Measurements from ENCODE around the gene DICER1.

The DICER1 gene

DNA sequence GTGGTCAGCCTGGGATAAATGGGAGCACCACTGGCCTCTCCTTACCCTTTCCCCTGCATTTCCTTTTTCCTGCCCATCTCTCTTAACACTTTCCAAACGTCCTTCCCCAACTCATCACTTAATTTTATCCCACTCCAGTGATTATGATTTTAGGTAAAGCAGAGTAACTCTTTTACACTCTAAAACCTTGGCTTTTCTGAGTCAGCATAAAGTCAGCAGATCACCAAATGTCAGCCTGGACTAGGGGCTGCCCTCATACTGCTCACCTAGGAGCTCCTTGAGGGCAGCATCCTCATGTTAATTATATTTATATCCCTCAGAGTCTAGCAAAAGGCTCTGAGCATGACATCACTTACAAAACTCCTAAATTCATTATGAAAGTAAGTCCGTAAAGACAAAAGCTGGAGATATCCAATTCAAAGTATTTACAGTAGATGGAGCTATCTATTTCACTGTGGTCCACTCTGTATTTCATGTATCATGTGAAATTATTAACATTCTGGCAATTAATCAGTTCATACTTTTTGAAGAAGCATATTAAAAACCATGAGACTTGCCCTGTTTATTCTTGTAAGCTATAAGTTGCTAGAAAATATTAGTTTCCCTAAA is 17.0 kb upstream of the DICER1 start:
- Histone ChIP-seq H3F3A (ENCODE audit: low read depth) (no peaks in the 10 kb centered on the region), H3K4me2 (ENCODE audit: low read depth, low read length, poor library complexity, severe bottlenecking) (no peak overlapping the region), H2AFZ (ENCODE audit: low read length) (no peak overlapping the region), H3K4me3 (ENCODE audit: low read length, poor library complexity, severe bottlenecking) (no peak overlapping the region), H3K27me3 (ENCODE audit: insufficient read depth, low read length, poor library complexity, severe bottlenecking) (no peaks in the 10 kb centered on the region), H3K36me3 (ENCODE audit: insufficient read depth, low read length) (no peaks in the 10 kb centered on the region), H3K79me2 (ENCODE audit: insufficient read depth, low read length) (no peaks in the 10 kb centered on the region), H3K9ac (ENCODE audit: low read depth, low read length, poor library complexity, severe bottlenecking) (no peak overlapping the region), H3K9me2 (replicated peaks; ENCODE audit: low read depth, low read length) (no peaks in the 10 kb centered on the region), H4K20me1 (ENCODE audit: insufficient read depth, low read length, poor library complexity, severe bottlenecking) (no peaks in the 10 kb centered on the region), H3K9me3 (ENCODE audit: insufficient read depth, low read depth, low read length) (no peaks in the 10 kb centered on the region), H3K4me1 (ENCODE audit: insufficient read depth, low read length, poor library complexity, severe bottlenecking) (no peaks in the 10 kb centered on the region)
- TF ChIP-seq, protein P1, sequence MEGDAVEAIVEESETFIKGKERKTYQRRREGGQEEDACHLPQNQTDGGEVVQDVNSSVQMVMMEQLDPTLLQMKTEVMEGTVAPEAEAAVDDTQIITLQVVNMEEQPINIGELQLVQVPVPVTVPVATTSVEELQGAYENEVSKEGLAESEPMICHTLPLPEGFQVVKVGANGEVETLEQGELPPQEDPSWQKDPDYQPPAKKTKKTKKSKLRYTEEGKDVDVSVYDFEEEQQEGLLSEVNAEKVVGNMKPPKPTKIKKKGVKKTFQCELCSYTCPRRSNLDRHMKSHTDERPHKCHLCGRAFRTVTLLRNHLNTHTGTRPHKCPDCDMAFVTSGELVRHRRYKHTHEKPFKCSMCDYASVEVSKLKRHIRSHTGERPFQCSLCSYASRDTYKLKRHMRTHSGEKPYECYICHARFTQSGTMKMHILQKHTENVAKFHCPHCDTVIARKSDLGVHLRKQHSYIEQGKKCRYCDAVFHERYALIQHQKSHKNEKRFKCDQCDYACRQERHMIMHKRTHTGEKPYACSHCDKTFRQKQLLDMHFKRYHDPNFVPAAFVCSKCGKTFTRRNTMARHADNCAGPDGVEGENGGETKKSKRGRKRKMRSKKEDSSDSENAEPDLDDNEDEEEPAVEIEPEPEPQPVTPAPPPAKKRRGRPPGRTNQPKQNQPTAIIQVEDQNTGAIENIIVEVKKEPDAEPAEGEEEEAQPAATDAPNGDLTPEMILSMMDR (conservative IDR thresholded peaks at IDR 0.05; ENCODE audit: low read length), result peak; percentile 33
- TF ChIP-seq EZH2phosphoT487 (IDR thresholded peaks at IDR 0.05; ENCODE audit: borderline replicate concordance), result no peak

DNA sequence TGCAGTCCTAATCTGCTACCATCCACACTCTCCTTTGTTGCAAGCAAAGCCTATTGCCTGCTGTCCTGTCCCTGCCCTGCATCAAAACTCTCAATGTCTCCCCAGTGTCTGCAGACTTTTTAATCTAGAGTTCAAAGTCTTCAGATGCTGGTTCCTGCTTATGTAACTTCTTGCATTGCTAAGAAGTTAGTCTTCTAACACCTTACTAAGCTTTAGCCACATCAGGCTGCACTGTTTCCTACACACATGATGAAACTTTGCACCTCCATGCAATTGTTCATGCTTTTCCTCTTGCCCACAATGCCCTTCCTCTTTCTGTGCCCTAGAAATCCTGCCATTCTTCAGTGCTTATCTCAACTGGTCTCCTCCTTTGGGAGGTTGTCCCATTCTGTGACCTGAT is 16.2 kb upstream of the DICER1 start:
- Histone ChIP-seq H3K9me2 (replicated peaks; ENCODE audit: low read depth, low read length) (no peaks in the 10 kb centered on the region), H3K4me1 (ENCODE audit: insufficient read depth, low read length, poor library complexity, severe bottlenecking) (no peaks in the 10 kb centered on the region), H3K9ac (ENCODE audit: low read depth, low read length, poor library complexity, severe bottlenecking) (no peak overlapping the region), H3K4me3 (ENCODE audit: low read length, poor library complexity, severe bottlenecking) (no peak overlapping the region), H3F3A (ENCODE audit: low read depth) (no peaks in the 10 kb centered on the region), H3K9me3 (ENCODE audit: insufficient read depth, low read depth, low read length) (no peaks in the 10 kb centered on the region), H2AFZ (ENCODE audit: low read length) (no peak overlapping the region), H3K4me2 (ENCODE audit: low read depth, low read length, poor library complexity, severe bottlenecking) (no peak overlapping the region), H3K79me2 (ENCODE audit: insufficient read depth, low read length) (no peaks in the 10 kb centered on the region), H3K27me3 (ENCODE audit: insufficient read depth, low read length, poor library complexity, severe bottlenecking) (no peaks in the 10 kb centered on the region), H3K36me3 (ENCODE audit: insufficient read depth, low read length) (no peaks in the 10 kb centered on the region), H4K20me1 (ENCODE audit: insufficient read depth, low read length, poor library complexity, severe bottlenecking) (no peaks in the 10 kb centered on the region)
- TF ChIP-seq, protein P1 (conservative IDR thresholded peaks at IDR 0.05; ENCODE audit: low read length), result no peak
- no peak for TF ChIP-seq EZH2phosphoT487 (IDR thresholded peaks at IDR 0.05; ENCODE audit: borderline replicate concordance)

DNA sequence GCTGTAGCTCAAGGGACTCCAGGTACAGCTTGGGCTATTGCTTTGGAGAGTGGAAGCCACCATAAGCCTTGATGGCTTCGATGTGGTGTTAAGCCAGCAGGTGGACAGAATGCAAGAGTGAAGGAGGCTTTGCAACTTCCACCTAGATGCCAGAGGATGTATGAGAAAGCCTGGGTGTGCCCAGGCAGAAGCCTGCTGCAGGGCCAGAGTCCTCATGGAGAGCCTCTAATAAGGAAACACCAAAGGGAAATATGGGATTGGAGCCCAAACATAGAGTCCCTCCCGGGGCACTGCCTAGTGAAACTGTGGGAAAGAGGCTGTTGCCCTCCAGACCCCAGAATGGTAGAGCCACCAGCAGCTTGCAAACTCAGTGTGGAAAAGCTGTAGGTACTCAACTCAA is 9.8 kb upstream of the DICER1 start:
- H2AFZ ChIP-seq (ENCODE audit: low read length), result no peak overlapping the region
- H3K4me2 ChIP-seq (ENCODE audit: low read depth, low read length, poor library complexity, severe bottlenecking), result no peak overlapping the region
- no peaks in the 10 kb centered on the region for H3K36me3 ChIP-seq (ENCODE audit: insufficient read depth, low read length)
- H3K79me2 ChIP-seq (ENCODE audit: insufficient read depth, low read length), result no peaks in the 10 kb centered on the region
- H3K4me1 ChIP-seq (ENCODE audit: insufficient read depth, low read length, poor library complexity, severe bottlenecking), result no peaks in the 10 kb centered on the region
- no peaks in the 10 kb centered on the region for H3F3A ChIP-seq (ENCODE audit: low read depth)
- no peak overlapping the region for H3K4me3 ChIP-seq (ENCODE audit: low read length, poor library complexity, severe bottlenecking)
- peaks cover 3% of the 10 kb centered on the region; the same call in 1 of the 2 replicates for H3K9me3 ChIP-seq (ENCODE audit: insufficient read depth, low read depth, low read length)
- no peaks in the 10 kb centered on the region for H3K9me2 ChIP-seq (replicated peaks; ENCODE audit: low read depth, low read length)
- no peak for TF ChIP-seq EZH2phosphoT487 (IDR thresholded peaks at IDR 0.05; ENCODE audit: borderline replicate concordance)
- TF ChIP-seq, protein P1 (conservative IDR thresholded peaks at IDR 0.05; ENCODE audit: low read length), result no peak
- no peak overlapping the region for H3K9ac ChIP-seq (ENCODE audit: low read depth, low read length, poor library complexity, severe bottlenecking)
- H4K20me1 ChIP-seq (ENCODE audit: insufficient read depth, low read length, poor library complexity, severe bottlenecking), result no peaks in the 10 kb centered on the region
- H3K27me3 ChIP-seq (ENCODE audit: insufficient read depth, low read length, poor library complexity, severe bottlenecking), result no peaks in the 10 kb centered on the region

Data from Loucy (cell line).